Endothelial cell (in vitro differentiated cells): ENCODE data around the gene VAX1. TPM values are rescaled to one million over a fixed set of nuclear protein-coding genes. Genes with fewer than 3 reads are reported as not detected.

Experiments used
- DNase-seq: peaks from one replicate; pipeline ENCODE4 v3.0.0; 2021; ENCODE audit warnings: low spot score
- H3K27ac Mint-ChIP-seq: one replicate; pipeline ENCODE4 v1.8.0; 2021; ENCODE audit warnings: mixed read lengths, inconsistent platforms; ENCODE audit not compliant: unreplicated experiment
- H3K27me3 Mint-ChIP-seq: one replicate; pipeline ENCODE4 v1.8.0; 2021; ENCODE audit warnings: mild to moderate bottlenecking, moderate library complexity, mixed read lengths, inconsistent platforms; ENCODE audit not compliant: unreplicated experiment
- H3K36me3 Mint-ChIP-seq: one replicate; pipeline ENCODE4 v1.8.0; 2021; ENCODE audit warnings: mild to moderate bottlenecking, low read depth, mixed read lengths, inconsistent platforms; ENCODE audit not compliant: unreplicated experiment
- H3K4me1 Mint-ChIP-seq: one replicate; pipeline ENCODE4 v1.8.0; 2021; ENCODE audit warnings: mild to moderate bottlenecking, mixed read lengths, inconsistent platforms; ENCODE audit not compliant: unreplicated experiment
- H3K4me3 Mint-ChIP-seq: one replicate; pipeline ENCODE4 v1.8.0; 2021; ENCODE audit warnings: mild to moderate bottlenecking, mixed read lengths, inconsistent platforms; ENCODE audit not compliant: unreplicated experiment
- H3K9me3 Mint-ChIP-seq: one replicate; pipeline ENCODE4 v1.8.0; 2021; ENCODE audit warnings: mixed read lengths, inconsistent platforms; ENCODE audit not compliant: unreplicated experiment
- CTCF ChIP-seq: fragments of 200-600 bp; sonication (generic); IDR thresholded peaks from one replicate; pipeline ENCODE4 v1.5.0; 2021; ENCODE audit warnings: antibody characterized with exemption; ENCODE audit not compliant: unreplicated experiment
- total RNA-seq: library from RNA; stranded (reverse); fragmentation: NEBNext Ultra II Directional; extraction: Animal tissue kit (Norgen Biotek cat#: 25700); gene quantifications from one replicate; pipeline ENCODE4 v1.2.1, GENCODE V29; 2021; ENCODE audit not compliant: unreplicated experiment

The VAX1 gene
- total RNA-seq, 1 donor from 2014 or later = 26.3 TPM

GRCh38 chr10:117166418-117167345, 28.6 kb upstream of the VAX1 start:
- TF ChIP-seq CTCF = no peak
- no peak overlapping the region for H3K27ac Mint-ChIP-seq
- H3K9me3 Mint-ChIP-seq = no peaks in the 10 kb centered on the region
- no peak for DNase-seq
- H3K4me3 Mint-ChIP-seq = peak overlapping the region; percentile 51
- no peaks in the 10 kb centered on the region for H3K36me3 Mint-ChIP-seq
- H3K27me3 Mint-ChIP-seq = peaks cover 25% of the 10 kb centered on the region
- peaks cover 30% of the 10 kb centered on the region for H3K4me1 Mint-ChIP-seq

- no peaks in the 10 kb centered on the region for H3K9me3 Mint-ChIP-seq
- no peaks in the 10 kb centered on the region for H3K36me3 Mint-ChIP-seq
These were observed 27.7 kb upstream of the VAX1 start for GRCh38 chr10:117165538-117166417.

GRCh38 chr10:117164592-117165537, 26.8 kb upstream of the VAX1 start:
- Mint-ChIP-seq H3K4me3 (peak overlapping the region; percentile 90), H3K9me3 (no peaks in the 10 kb centered on the region), H3K27ac (no peak overlapping the region), H3K4me1 (peaks cover 48% of the 10 kb centered on the region), H3K36me3 (no peaks in the 10 kb centered on the region), H3K27me3 (peaks cover 23% of the 10 kb centered on the region)
- TF ChIP-seq CTCF = no peak
- DNase-seq = peak; percentile 26

More at GRCh38 chr10:117165538-117166417, 27.7 kb upstream of the VAX1 start:
- peaks cover 39% of the 10 kb centered on the region for H3K4me1 Mint-ChIP-seq
- H3K4me3 Mint-ChIP-seq = peak overlapping the region; percentile 90
- peaks cover 25% of the 10 kb centered on the region for H3K27me3 Mint-ChIP-seq
- no peak overlapping the region for H3K27ac Mint-ChIP-seq
- DNase-seq = peak; percentile 93
- TF ChIP-seq CTCF = peak; percentile 47

GRCh38 chr10:117163954-117164548, 26.0 kb upstream of the VAX1 start:
- Mint-ChIP-seq H3K9me3 (no peaks in the 10 kb centered on the region), H3K27me3 (peaks cover 17% of the 10 kb centered on the region), H3K36me3 (no peaks in the 10 kb centered on the region), H3K27ac (peak overlapping the region; percentile 75), H3K4me1 (peaks cover 52% of the 10 kb centered on the region), H3K4me3 (peak overlapping the region; percentile 90)
- TF ChIP-seq CTCF = no peak
- DNase-seq = no peak
